A673 (cell line): ENCODE results near the gene RNF208. TPM values are rescaled to one million over a fixed set of nuclear protein-coding genes. Genes with fewer than 3 reads are reported as not detected.

Source experiments
- BruUV-seq: library from RNA; stranded (reverse); fragments of 400-500 nt; replicated peaks from 2 replicates; lab custom pipeline; 2021; lab: Mats Ljungman, UMichigan
- CTCF ChIA-PET: fragments of 300-600 bp; sonication (Branson Sonifier 250); formaldehyde crosslinking; loops from one replicate; lab custom pipeline; 2022; ENCODE audit warnings: antibody characterized with exemption; lab: Charles Lee
- POLR2A ChIA-PET: fragments of 300-600 bp; sonication (Branson Sonifier 250); formaldehyde crosslinking; loops from one replicate; lab custom pipeline; 2022; ENCODE audit warnings: antibody characterized with exemption; ENCODE audit not compliant: low non-redundant PET; lab: Charles Lee
- DNase-seq: peaks from one replicate; pipeline ENCODE4 v3.0.0-alpha.2; 2015; ENCODE audit warnings: low spot score
- H3K27ac ChIP-seq: fragments of 200-600 bp; sonication (generic); 2 replicates; pipeline ENCODE4 v1.5.1; 2016; ENCODE audit warnings: mixed run types, low read depth, mild to moderate bottlenecking, mixed read lengths, antibody characterized with exemption, low read length; ENCODE audit not compliant: poor library complexity, severe bottlenecking
- H3K27me3 ChIP-seq: fragments of 200-600 bp; sonication (generic); replicated peaks from 2 replicates; pipeline ENCODE4 v1.6.1; 2017; ENCODE audit warnings: mixed run types, low read depth, mild to moderate bottlenecking, mixed read lengths, antibody characterized with exemption, low read length; ENCODE audit not compliant: insufficient read depth, poor library complexity
- H3K36me3 ChIP-seq: fragments of 200-600 bp; sonication (generic); 2 replicates; pipeline ENCODE4 v1.6.1; 2016; ENCODE audit warnings: mixed run types, mild to moderate bottlenecking, mixed read lengths, antibody characterized with exemption, low read length; ENCODE audit not compliant: insufficient read depth, poor library complexity, severe bottlenecking
- H3K4me1 ChIP-seq: fragments of 200-600 bp; sonication (generic); 2 replicates; pipeline ENCODE4 v1.6.1; 2017; ENCODE audit warnings: mixed run types, mild to moderate bottlenecking, mixed read lengths, antibody characterized with exemption, low read length; ENCODE audit not compliant: insufficient read depth, poor library complexity, severe bottlenecking
- H3K4me3 ChIP-seq: fragments of 200-600 bp; sonication (generic); 2 replicates; pipeline ENCODE4 v1.5.1; 2016; ENCODE audit warnings: low read depth, mixed run types, mild to moderate bottlenecking, mixed read lengths, low read length; ENCODE audit not compliant: poor library complexity, severe bottlenecking
- H3K9me3 ChIP-seq: fragments of 200-600 bp; sonication (generic); 2 replicates; pipeline ENCODE4 v1.6.1; 2016; ENCODE audit warnings: mixed run types, low read depth, mild to moderate bottlenecking, mixed read lengths, antibody characterized with exemption, low read length; ENCODE audit not compliant: poor library complexity, severe bottlenecking
- EZH2 ChIP-seq: fragments of 200-600 bp; sonication (generic); IDR thresholded peaks from 2 replicates; pipeline ENCODE4 v1.6.1; 2017; ENCODE audit warnings: borderline replicate concordance, low read depth, mild to moderate bottlenecking, mixed read lengths, antibody characterized with exemption, low read length; ENCODE audit not compliant: poor library complexity, severe bottlenecking
- intact Hi-C: fragments of 100-400 bp; cut with micrococcal nuclease; formaldehyde crosslinking; loops from one replicate; pipeline ENCODE4 v1.10.0; 2022; ENCODE audit not compliant: unreplicated experiment
- total RNA-seq: library from RNA; stranded (reverse); gene quantifications from 2 replicates; pipeline ENCODE4 v1.2.3, GENCODE V29; 2021
- TF ChIP-seq, protein P1 (sequence below): fragments of 300-800, 200-600 bp; sonication (generic); conservative IDR thresholded peaks from 2 replicates; pipeline ENCODE4 v1.5.1; 2017; ENCODE audit warnings: low read depth, mild to moderate bottlenecking, antibody characterized with exemption, low read length, moderate library complexity, mixed read lengths

The RNF208 gene
- total RNA-seq, 1 experiment from 2014 or later: 13.7 TPM

DNA sequence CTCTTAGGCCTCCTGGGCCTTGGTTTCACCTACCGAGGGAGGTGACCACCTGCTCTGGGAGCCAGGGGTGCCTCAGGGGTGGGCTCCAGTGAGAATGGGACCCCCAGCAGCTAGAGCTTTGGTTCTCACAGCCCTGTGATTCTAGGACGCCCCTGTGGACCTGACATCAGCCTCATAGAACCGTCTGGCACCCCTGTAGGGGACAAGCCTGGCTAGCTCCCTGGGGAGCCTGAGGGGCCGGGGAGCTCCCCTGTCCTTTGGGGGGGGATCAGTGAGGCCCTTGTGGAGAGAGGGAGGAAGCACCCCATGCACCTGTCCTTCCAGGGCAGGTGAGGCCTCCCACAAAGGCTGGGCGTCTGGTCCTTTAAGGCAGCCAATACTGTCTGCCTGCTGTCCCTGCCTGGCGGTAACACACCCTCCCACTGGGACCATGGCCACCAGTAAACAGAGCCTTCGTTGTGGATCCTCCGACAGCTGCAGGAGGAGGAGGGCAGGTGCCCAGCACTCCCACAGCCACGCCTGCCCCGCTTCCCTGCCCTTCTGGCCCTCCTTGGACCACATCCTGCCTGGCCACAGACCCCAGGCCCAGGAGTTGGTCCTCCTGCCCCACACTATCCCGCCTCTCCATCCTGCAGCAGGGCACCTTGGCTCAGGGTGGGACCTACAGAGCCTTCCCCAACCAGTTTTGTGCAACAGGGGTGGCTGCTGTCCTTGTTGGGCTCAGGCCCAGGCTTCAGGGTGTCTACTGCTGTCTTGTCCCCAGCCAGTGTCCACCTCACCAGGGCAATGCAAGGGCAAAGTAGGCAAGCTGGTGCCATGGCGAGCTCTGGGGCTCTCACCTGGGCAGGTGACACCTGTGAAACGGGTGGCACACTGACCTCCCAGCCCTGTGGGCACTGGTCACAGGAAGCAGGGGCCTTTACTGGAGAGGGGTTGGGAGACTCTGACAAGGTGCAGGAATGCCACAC is 16.0 kb upstream of the RNF208 start:
- no TSS peak for BruUV-seq
- Histone ChIP-seq H3K27me3 (no peaks in the 10 kb centered on the region), H3K36me3 (peaks cover 15% of the 10 kb centered on the region), H3K9me3 (no peaks in the 10 kb centered on the region), H3K27ac (peak overlapping the region; percentile 62), H3K4me3 (no peak overlapping the region), H3K4me1 (peaks cover 27% of the 10 kb centered on the region)
- no peak for DNase-seq
- ChIA-PET POLR2A (no interaction called here), CTCF (interaction anchor here (0.6 kb wide), 1 partner anchor 367 kb away, joined by 3 read pairs; no protein-coding TSS in a partner anchor)
- intact Hi-C loops: loop anchor here (5.0 kb wide), 1 partner anchor 191 kb away; the partner anchor contains the start of gene NPDC1
- TF ChIP-seq, protein P1, sequence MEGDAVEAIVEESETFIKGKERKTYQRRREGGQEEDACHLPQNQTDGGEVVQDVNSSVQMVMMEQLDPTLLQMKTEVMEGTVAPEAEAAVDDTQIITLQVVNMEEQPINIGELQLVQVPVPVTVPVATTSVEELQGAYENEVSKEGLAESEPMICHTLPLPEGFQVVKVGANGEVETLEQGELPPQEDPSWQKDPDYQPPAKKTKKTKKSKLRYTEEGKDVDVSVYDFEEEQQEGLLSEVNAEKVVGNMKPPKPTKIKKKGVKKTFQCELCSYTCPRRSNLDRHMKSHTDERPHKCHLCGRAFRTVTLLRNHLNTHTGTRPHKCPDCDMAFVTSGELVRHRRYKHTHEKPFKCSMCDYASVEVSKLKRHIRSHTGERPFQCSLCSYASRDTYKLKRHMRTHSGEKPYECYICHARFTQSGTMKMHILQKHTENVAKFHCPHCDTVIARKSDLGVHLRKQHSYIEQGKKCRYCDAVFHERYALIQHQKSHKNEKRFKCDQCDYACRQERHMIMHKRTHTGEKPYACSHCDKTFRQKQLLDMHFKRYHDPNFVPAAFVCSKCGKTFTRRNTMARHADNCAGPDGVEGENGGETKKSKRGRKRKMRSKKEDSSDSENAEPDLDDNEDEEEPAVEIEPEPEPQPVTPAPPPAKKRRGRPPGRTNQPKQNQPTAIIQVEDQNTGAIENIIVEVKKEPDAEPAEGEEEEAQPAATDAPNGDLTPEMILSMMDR: no peak
- TF ChIP-seq EZH2: no peak

DNA sequence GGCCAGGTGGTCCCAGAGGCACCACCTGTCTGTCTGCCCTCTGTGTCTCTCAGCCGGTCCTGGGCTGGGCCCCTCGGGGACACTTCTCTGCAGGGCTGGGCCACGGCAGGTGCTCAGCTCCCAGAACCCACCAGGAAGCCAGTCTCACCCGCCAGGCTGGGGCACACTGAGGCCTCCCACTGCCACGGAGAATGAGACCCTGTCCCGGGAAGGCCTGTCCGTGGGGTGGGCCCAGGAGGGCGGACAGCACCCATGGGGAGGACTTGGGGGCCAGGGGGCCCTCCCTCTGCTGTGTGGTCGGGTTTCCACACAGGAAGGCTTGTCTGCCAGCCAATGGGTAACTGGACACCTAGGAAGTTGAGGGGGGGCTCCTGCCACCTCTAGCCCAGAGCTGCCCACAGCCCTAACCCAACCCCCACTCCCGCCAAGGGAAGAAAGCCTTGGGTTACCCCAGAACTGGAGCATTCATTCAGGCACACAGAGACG is 14.9 kb upstream of the RNF208 start:
- ChIA-PET CTCF (interaction anchor here (0.5 to 1.1 kb wide), 27 partner anchors 10 to 446 kb away, joined by 3 to 22 read pairs (median 4); partner anchors contain the start of genes ANAPC2, MAN1B1, NELFB and NPDC1), POLR2A (interaction anchor here (0.6 kb wide), 3 partner anchors 8 to 207 kb away, joined by 3 to 7 read pairs (median 7); no protein-coding TSS in a partner anchor)
- no peak for TF ChIP-seq EZH2
- TF ChIP-seq, protein P1: no peak
- Histone ChIP-seq H3K27me3 (no peaks in the 10 kb centered on the region), H3K36me3 (peaks cover 4% of the 10 kb centered on the region), H3K4me3 (peak overlapping the region; percentile 16), H3K4me1 (peaks cover 17% of the 10 kb centered on the region), H3K27ac (peak overlapping the region; percentile 62), H3K9me3 (no peaks in the 10 kb centered on the region)
- BruUV-seq: no TSS peak
- DNase-seq: no peak
- intact Hi-C loops: loop anchor here (5.0 kb wide), 1 partner anchor 190 kb away; the partner anchor contains the start of gene NPDC1

DNA sequence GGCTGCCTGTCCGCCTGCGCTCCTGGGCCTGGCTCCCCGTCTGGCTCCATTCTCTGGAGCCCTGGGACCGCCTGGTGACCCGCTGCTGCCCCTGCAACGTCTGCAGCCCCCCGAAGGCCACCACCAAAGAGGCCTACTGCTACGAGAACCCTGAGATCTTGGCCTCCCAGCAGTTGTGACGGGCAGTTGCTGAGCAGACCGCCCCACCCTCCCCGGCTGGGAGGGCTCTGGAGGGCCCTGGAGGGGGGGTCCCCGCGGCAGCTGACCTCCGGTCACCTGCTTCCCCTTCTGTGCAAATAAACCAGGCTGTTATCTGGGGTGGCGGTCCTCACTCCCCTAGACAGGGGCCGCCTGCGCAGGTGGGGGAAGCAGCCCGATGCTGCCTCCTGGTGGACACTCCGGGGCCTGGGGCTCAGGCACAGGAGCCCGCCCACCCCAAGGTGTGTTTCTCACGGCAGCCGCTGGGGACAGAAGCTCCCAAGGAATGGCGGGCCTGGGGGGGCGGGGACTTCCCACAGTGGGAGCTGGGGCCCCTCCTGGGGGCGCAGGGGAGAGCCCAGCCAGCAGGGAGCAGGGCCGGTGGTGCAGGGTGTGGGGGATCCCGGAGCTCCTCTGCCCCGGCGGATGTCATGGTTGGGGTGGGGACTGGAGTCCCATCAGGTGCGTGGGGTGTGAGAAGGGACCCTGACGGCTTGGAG is 14.3 kb upstream of the RNF208 start:
- Histone ChIP-seq H3K27ac (peak overlapping the region; percentile 62), H3K4me3 (peak overlapping the region; percentile 16), H3K4me1 (peaks cover 17% of the 10 kb centered on the region), H3K9me3 (no peaks in the 10 kb centered on the region), H3K36me3 (no peaks in the 10 kb centered on the region), H3K27me3 (no peaks in the 10 kb centered on the region)
- ChIA-PET CTCF (interaction anchor here (0.5 to 1.1 kb wide), 27 partner anchors 9 to 446 kb away, joined by 3 to 22 read pairs (median 4); partner anchors contain the start of genes ANAPC2, MAN1B1, NELFB and NPDC1), POLR2A (interaction anchor here (0.6 kb wide), 3 partner anchors 9 to 207 kb away, joined by 3 to 7 read pairs (median 7); no protein-coding TSS in a partner anchor)
- TF ChIP-seq EZH2: no peak
- TF ChIP-seq, protein P1: peak; percentile 99
- peak; percentile 94 for DNase-seq
- intact Hi-C loops: loop anchor here (5.0 kb wide), 1 partner anchor 189 kb away; the partner anchor contains the start of gene NPDC1
- no TSS peak for BruUV-seq
